Neuronal stem cell (in vitro differentiated cells): ENCODE results near the gene LGALS3.

Source experiments
- DNase-seq: peaks from one replicate; pipeline ENCODE4 v3.0.0-alpha.2; 2013; ENCODE audit warnings: low spot score
- H2AFZ ChIP-seq: one replicate; pipeline ENCODE4 v1.6.1; 2013; ENCODE audit warnings: mild to moderate bottlenecking, low read length, inconsistent platforms
- H2AK5ac ChIP-seq: 2 replicates; pipeline ENCODE4 v1.6.1; 2013; ENCODE audit warnings: low read depth, mild to moderate bottlenecking, inconsistent platforms, low read length, moderate library complexity, mixed read lengths
- H2BK120ac ChIP-seq: 2 replicates; pipeline ENCODE4 v1.6.1; 2013; ENCODE audit warnings: low read depth, mild to moderate bottlenecking, inconsistent platforms, low read length, moderate library complexity, mixed read lengths
- H2BK12ac ChIP-seq: one replicate; pipeline ENCODE4 v1.6.1; 2013; ENCODE audit warnings: low read length, inconsistent platforms
- H2BK15ac ChIP-seq: 2 replicates; pipeline ENCODE4 v1.6.1; 2013; ENCODE audit warnings: mild to moderate bottlenecking, low read length, inconsistent platforms, mixed read lengths
- H2BK5ac ChIP-seq: one replicate; pipeline ENCODE4 v1.6.1; 2013; ENCODE audit warnings: inconsistent platforms, mild to moderate bottlenecking, low read length, moderate library complexity
- H3K14ac ChIP-seq: one replicate; pipeline ENCODE4 v1.6.1; 2013; ENCODE audit warnings: low read length, inconsistent platforms
- H3K18ac ChIP-seq: 2 replicates; pipeline ENCODE4 v1.6.1; 2013; ENCODE audit warnings: low read length, inconsistent platforms
- H3K23ac ChIP-seq: 2 replicates; pipeline ENCODE4 v1.6.1; 2013; ENCODE audit warnings: low read depth, mild to moderate bottlenecking, mixed read lengths, low read length, inconsistent platforms; ENCODE audit not compliant: poor library complexity
- H3K27ac ChIP-seq: replicated peaks from 3 replicates; pipeline ENCODE4 v1.5.1; 2013; ENCODE audit warnings: low read length, inconsistent platforms
- H3K27me3 ChIP-seq, 3 experiments: 2 replicates each; pipeline ENCODE4 v1.6.1; 2013; ENCODE audit warnings: low read length in 3 of 3, mild to moderate bottlenecking in 2 of 3, inconsistent platforms in 1 of 3, low read depth in 1 of 3, mixed read lengths in 1 of 3, moderate library complexity in 1 of 3; ENCODE audit not compliant: control insufficient read depth in 3 of 3, insufficient read depth in 3 of 3
- H3K36me3 ChIP-seq, 2 donors: replicated peaks in 1 of 2; 2 replicates each; pipeline ENCODE4 v1.6.1; 2013; ENCODE audit warnings: low read length in 2 of 2; ENCODE audit not compliant: control insufficient read depth in 2 of 2, insufficient read depth in 2 of 2
- H3K4ac ChIP-seq: 2 replicates; pipeline ENCODE4 v1.6.1; 2013; ENCODE audit warnings: inconsistent platforms, mild to moderate bottlenecking, low read length, moderate library complexity
- H3K4me1 ChIP-seq, 2 donors: 1 replicate in 1 of 2; 2 replicates in 1 of 2; pipeline ENCODE4 v1.6.1; 2013; ENCODE audit warnings: low read length in 2 of 2, low read depth in 1 of 2; ENCODE audit not compliant: control insufficient read depth in 2 of 2, insufficient read depth in 1 of 2
- H3K4me2 ChIP-seq: one replicate; pipeline ENCODE4 v1.6.1; 2013; ENCODE audit warnings: mild to moderate bottlenecking, low read length, inconsistent platforms; ENCODE audit not compliant: insufficient read depth, poor library complexity, severe bottlenecking
- H3K4me3 ChIP-seq, 2 donors: 2 replicates each; pipeline ENCODE4 v1.5.1; 2013; ENCODE audit warnings: low read length in 2 of 2, mild to moderate bottlenecking in 2 of 2, inconsistent platforms in 1 of 2, moderate library complexity in 1 of 2
- H3K79me1 ChIP-seq: one replicate; pipeline ENCODE4 v1.6.1; 2013; ENCODE audit warnings: low read depth, mild to moderate bottlenecking, inconsistent platforms, low read length, moderate library complexity
- H3K9ac ChIP-seq: one replicate; pipeline ENCODE4 v1.6.1; 2013; ENCODE audit warnings: mild to moderate bottlenecking, low read depth, low read length, inconsistent platforms; ENCODE audit not compliant: poor library complexity
- H3K9me3 ChIP-seq, 2 donors: replicated peaks in 1 of 2; 2 replicates each; pipeline versions ENCODE3 to v1.6.1; 2013; ENCODE audit warnings: low read length in 2 of 2, mild to moderate bottlenecking in 2 of 2, inconsistent platforms in 1 of 2, low read depth in 1 of 2, mixed read lengths in 1 of 2, moderate library complexity in 1 of 2; ENCODE audit not compliant: control insufficient read depth in 2 of 2, insufficient read depth in 1 of 2
- H4K8ac ChIP-seq: one replicate; pipeline ENCODE4 v1.6.1; 2013; ENCODE audit warnings: low read depth, mild to moderate bottlenecking, inconsistent platforms, low read length, moderate library complexity
- H4K91ac ChIP-seq: one replicate; pipeline ENCODE4 v1.6.1; 2013; ENCODE audit warnings: low read length, low read depth, mild to moderate bottlenecking, inconsistent platforms; ENCODE audit not compliant: poor library complexity
- WGBS, 2 donors: extraction: QIAGEN DNeasy Blood & Tissue Kit; methylation state at CpG; one replicate each; pipeline ENCODE4 v1.1.7; 2013; ENCODE audit warnings: missing lambda C conversion rate in 2 of 2, mixed read lengths in 1 of 2; ENCODE audit not compliant: insufficient read length in 2 of 2, insufficient replicate concordance in 1 of 2; ENCODE audit errors: extremely low coverage in 2 of 2; 5-methylcytosine and 5-hydroxymethylcytosine counted together

Gene LGALS3

DNA sequence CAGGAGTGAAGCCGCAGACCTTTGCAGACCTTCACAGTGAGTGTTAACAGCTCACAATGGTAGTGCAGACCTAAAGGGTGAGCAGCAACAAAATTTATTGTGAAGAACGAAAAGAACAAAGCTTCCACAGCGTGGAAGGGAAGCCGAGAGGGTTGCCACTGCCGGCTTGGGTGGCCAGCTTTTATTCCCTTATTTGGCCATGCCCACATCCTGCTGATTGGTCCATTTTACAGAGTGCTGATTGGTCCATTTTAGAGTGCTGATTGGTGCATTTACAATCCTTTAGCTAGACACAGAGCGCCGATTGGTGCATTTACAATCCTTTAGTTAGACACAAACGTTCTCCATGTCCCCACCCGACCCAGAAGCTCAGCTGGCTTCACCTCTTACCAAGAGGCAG is 42.1 kb upstream of the LGALS3 start:
- no peak overlapping the region for H2AFZ ChIP-seq
- no peak overlapping the region for H3K9ac ChIP-seq
- no peaks in the 10 kb centered on the region for H3K27me3 ChIP-seq
- no peak overlapping the region for H3K4me3 ChIP-seq
- no peak for DNase-seq
- H3K4ac ChIP-seq, result no peak overlapping the region
- H2BK12ac ChIP-seq, result no peak overlapping the region
- no peak overlapping the region for H2AK5ac ChIP-seq
- no peak overlapping the region for H3K14ac ChIP-seq
- no peaks in the 10 kb centered on the region for H3K36me3 ChIP-seq
- H3K27ac ChIP-seq, result no peak overlapping the region
- H3K23ac ChIP-seq, result no peak overlapping the region
- H2BK5ac ChIP-seq, result no peak overlapping the region
- H3K18ac ChIP-seq, result no peak overlapping the region
- no peak overlapping the region for H2BK120ac ChIP-seq
- no CpG with 5 or more reads among the region's 9 CpGs for WGBS, 2 donors
- H3K4me1 ChIP-seq, result peaks cover 0 to 2% of the 10 kb centered on the region in 2 donors
- no peak overlapping the region for H3K4me2 ChIP-seq
- H3K79me1 ChIP-seq, result no peaks in the 10 kb centered on the region
- no peak overlapping the region for H4K91ac ChIP-seq
- H2BK15ac ChIP-seq, result no peak overlapping the region
- H3K9me3 ChIP-seq, result no peaks in the 10 kb centered on the region
- H4K8ac ChIP-seq, result no peak overlapping the region

DNA sequence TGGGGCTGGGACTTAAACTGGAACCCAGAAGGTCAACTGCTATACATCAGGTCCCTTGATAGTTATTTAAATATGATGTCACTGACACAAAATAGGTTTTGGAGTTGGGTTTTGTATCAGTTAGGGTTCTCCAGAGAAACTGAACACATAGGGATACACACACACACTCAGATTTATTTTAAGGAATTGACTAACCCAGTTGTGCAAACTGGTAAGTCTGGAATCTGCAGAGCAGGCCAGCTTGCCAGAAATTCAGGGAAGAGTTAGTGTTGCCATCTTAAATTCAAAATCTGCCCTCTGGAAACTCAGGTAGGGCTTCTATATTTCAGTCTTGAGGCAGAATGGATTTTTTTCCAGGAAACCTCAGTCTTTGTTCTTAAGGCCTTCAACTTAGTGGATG is 40.7 kb upstream of the LGALS3 start:
- peaks cover 2% of the 10 kb centered on the region for H3K79me1 ChIP-seq
- no peak overlapping the region for H3K23ac ChIP-seq
- H3K27me3 ChIP-seq, result no peaks in the 10 kb centered on the region
- no peak overlapping the region for H2BK15ac ChIP-seq
- no peak overlapping the region for H2AK5ac ChIP-seq
- H3K18ac ChIP-seq, result no peak overlapping the region
- no peak overlapping the region for H4K91ac ChIP-seq
- no peak overlapping the region for H3K4me3 ChIP-seq
- H3K4me2 ChIP-seq, result no peak overlapping the region
- no peak overlapping the region for H3K9ac ChIP-seq
- H2AFZ ChIP-seq, result no peak overlapping the region
- H3K4ac ChIP-seq, result no peak overlapping the region
- DNase-seq, result no peak
- H2BK5ac ChIP-seq, result no peak overlapping the region
- no peaks in the 10 kb centered on the region for H3K9me3 ChIP-seq
- H2BK120ac ChIP-seq, result no peak overlapping the region
- no peak overlapping the region for H3K27ac ChIP-seq
- no peak overlapping the region for H2BK12ac ChIP-seq
- no peak overlapping the region for H3K14ac ChIP-seq
- peaks cover 0 to 2% of the 10 kb centered on the region in 2 donors for H3K4me1 ChIP-seq
- H3K36me3 ChIP-seq, result no peaks in the 10 kb centered on the region
- H4K8ac ChIP-seq, result no peak overlapping the region

GRCh38 chr14:55092341-55092740 is 36.7 kb upstream of the LGALS3 start:
- H4K91ac ChIP-seq, result no peak overlapping the region
- peaks cover 0 to 2% of the 10 kb centered on the region in 2 donors for H3K4me1 ChIP-seq
- no peak overlapping the region for H4K8ac ChIP-seq
- H3K79me1 ChIP-seq, result peaks cover 2% of the 10 kb centered on the region
- H2BK12ac ChIP-seq, result no peak overlapping the region
- H3K9ac ChIP-seq, result no peak overlapping the region
- H3K36me3 ChIP-seq, result no peaks in the 10 kb centered on the region
- H3K4me2 ChIP-seq, result no peak overlapping the region
- no peak overlapping the region for H3K14ac ChIP-seq
- H2AFZ ChIP-seq, result no peak overlapping the region
- H2BK5ac ChIP-seq, result no peak overlapping the region
- H3K27me3 ChIP-seq, result no peaks in the 10 kb centered on the region
- H3K9me3 ChIP-seq, result no peaks in the 10 kb centered on the region
- H3K4me3 ChIP-seq, result no peak overlapping the region
- H3K18ac ChIP-seq, result no peak overlapping the region
- no peak overlapping the region for H2BK15ac ChIP-seq
- H3K4ac ChIP-seq, result no peak overlapping the region
- no peak overlapping the region for H3K27ac ChIP-seq
- WGBS, 2 donors, result no CpG with 5 or more reads among the region's 4 CpGs
- H3K23ac ChIP-seq, result no peak overlapping the region
- H2BK120ac ChIP-seq, result no peak overlapping the region
- no peak overlapping the region for H2AK5ac ChIP-seq
- DNase-seq, result no peak

DNA sequence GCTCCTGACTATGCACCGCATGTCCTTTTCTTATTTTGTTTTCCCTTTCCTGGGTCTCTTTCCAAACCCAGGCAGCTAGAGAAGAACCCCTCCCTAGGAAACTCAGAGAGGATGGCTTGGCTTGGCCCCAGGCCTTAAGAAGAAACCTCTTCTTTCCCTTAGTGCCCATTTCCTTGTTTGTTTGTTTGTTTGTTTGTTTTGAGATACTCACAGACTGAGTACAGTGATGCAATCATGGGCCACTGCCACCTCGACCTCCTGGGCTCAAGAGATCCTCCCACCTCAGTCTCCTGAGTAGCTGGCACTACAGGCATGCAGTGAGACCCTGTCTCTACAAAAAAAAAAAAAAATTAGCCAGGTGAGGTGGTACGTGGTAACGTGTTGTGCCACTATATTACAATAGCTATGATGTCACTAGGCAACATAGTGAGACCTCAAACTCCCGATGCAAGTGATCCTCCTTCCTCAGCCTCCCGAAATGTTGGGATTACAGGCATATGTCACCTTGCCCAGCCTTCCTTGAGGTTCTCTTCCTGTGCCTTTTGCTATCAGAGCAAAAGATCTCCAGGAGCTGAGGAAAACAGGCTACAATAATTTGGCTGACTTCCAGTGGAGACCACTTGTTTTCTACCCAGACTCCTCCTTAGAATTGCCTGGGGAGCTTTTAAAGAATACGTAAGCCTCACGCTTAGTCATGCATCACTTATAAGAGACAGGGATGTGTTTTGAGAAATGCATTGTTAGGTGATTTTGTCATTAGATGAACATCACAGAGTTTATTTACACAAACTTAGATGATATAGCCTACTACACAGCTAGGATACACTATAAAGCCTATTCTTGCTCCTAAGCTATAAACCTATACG is 34.5 kb upstream of the LGALS3 start:
- H2BK5ac ChIP-seq, result no peak overlapping the region
- no CpG with 5 or more reads among the region's 9 CpGs for WGBS, 2 donors
- no peak overlapping the region for H2BK120ac ChIP-seq
- no peak overlapping the region for H3K4ac ChIP-seq
- H3K4me2 ChIP-seq, result no peak overlapping the region
- H2BK15ac ChIP-seq, result no peak overlapping the region
- H3K27me3 ChIP-seq, result no peaks in the 10 kb centered on the region
- H3K36me3 ChIP-seq, result no peaks in the 10 kb centered on the region
- no peak overlapping the region for H4K91ac ChIP-seq
- H2AK5ac ChIP-seq, result no peak overlapping the region
- H3K9me3 ChIP-seq, result no peaks in the 10 kb centered on the region
- no peak overlapping the region for H2AFZ ChIP-seq
- no peak for DNase-seq
- no peak overlapping the region for H2BK12ac ChIP-seq
- peaks cover 0 to 2% of the 10 kb centered on the region in 2 donors for H3K4me1 ChIP-seq
- no peak overlapping the region for H3K23ac ChIP-seq
- H3K14ac ChIP-seq, result no peak overlapping the region
- no peak overlapping the region for H3K18ac ChIP-seq
- H4K8ac ChIP-seq, result no peak overlapping the region
- H3K9ac ChIP-seq, result no peak overlapping the region
- no peak overlapping the region for H3K4me3 ChIP-seq
- H3K27ac ChIP-seq, result no peak overlapping the region
- H3K79me1 ChIP-seq, result peaks cover 2% of the 10 kb centered on the region
